ENCODE data around the gene IL26.
A peak's percentile ranks its signal among the peaks of the same experiment; 100 is the strongest.

The IL26 gene

DNA sequence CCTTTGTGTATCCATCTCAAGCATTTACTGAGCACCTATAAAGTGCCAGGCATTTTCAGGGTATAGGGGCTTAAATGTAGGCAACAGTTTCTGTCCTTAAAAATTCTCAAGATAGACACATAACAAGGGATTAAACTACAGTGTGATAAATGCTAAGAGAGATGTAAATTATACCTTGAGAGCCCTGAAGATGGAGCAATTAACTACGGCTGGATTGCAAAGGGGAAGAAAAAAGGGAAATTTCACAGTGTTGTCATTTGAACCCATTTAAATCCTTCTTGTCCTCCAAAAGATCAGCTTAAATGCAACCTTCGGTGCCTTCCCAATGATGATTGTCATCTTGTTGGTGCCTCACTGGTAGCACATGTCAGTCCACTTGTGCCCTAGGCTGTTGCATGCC is 11.5 kb upstream of the IL26 start:
- DNase-seq (ENCODE audit: low read depth), result no peak
- peak overlapping the region; percentile 28; the same call in 1 of the 2 replicates for H3K4me3 ChIP-seq (ENCODE audit: low read depth, low read length)
- TF ChIP-seq, protein P1, sequence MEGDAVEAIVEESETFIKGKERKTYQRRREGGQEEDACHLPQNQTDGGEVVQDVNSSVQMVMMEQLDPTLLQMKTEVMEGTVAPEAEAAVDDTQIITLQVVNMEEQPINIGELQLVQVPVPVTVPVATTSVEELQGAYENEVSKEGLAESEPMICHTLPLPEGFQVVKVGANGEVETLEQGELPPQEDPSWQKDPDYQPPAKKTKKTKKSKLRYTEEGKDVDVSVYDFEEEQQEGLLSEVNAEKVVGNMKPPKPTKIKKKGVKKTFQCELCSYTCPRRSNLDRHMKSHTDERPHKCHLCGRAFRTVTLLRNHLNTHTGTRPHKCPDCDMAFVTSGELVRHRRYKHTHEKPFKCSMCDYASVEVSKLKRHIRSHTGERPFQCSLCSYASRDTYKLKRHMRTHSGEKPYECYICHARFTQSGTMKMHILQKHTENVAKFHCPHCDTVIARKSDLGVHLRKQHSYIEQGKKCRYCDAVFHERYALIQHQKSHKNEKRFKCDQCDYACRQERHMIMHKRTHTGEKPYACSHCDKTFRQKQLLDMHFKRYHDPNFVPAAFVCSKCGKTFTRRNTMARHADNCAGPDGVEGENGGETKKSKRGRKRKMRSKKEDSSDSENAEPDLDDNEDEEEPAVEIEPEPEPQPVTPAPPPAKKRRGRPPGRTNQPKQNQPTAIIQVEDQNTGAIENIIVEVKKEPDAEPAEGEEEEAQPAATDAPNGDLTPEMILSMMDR (IDR thresholded peaks at IDR 0.05; ENCODE audit: low read depth, low read length, missing control alignments), result no peak

DNA sequence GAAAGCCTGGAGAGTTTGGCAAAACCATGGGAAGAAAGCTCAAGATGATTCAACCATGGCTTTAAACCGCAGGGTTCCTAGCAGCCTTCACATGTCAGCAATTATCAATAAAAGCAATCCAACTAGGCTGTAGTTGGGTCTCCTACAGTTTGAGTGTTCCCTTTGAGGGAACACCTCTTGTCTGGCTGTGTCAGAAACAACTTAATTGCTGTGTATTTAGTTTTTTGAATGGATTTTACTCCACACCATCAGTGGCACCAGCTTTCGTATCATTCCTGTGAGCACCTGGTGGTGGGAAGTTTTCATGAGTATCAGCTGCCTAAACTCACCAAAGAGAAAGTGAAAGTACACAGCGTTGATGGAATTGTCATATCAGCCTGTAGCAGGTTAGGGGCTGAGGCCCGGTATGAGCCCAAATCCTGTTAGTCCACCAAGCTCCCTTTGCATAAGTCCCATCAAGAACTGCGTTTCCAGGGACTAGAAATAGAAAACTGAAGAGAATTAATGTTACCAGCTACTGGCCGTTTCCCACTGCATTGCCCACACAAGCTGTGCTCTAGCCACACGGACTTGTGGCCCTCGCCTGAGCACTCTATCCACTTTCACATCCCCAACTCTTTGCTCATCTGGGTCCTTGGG is 10.9 kb upstream of the IL26 start:
- TF ChIP-seq, protein P1 (IDR thresholded peaks at IDR 0.05; ENCODE audit: low read depth, low read length, missing control alignments), result no peak
- DNase-seq (ENCODE audit: low read depth), result peak; percentile 46
- H3K4me3 ChIP-seq (ENCODE audit: low read depth, low read length), result peak overlapping the region; percentile 28

DNA sequence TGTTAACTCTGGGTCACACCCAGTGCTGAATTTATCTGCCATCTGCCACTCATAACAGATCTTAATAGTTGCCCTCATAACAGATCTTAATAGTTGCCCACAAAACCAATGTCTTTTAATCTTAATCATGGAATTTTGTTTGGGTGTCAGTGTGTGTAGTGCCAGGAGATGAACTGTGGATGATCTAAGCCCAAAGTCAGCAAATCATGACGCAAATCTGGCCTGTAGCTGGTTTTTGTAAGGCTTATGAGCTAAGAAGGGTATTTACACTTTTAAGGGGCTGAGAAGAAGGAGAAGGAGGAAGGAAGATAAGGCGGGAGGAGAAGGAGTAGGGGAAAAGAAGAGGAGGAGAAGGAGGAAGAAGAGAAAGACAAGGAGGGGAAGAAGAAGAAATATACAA is 10.0 kb upstream of the IL26 start:
- no peak for DNase-seq (ENCODE audit: low read depth)
- no peak overlapping the region for H3K4me3 ChIP-seq (ENCODE audit: low read depth, low read length)
- TF ChIP-seq, protein P1 (IDR thresholded peaks at IDR 0.05; ENCODE audit: low read depth, low read length, missing control alignments), result no peak

DNA sequence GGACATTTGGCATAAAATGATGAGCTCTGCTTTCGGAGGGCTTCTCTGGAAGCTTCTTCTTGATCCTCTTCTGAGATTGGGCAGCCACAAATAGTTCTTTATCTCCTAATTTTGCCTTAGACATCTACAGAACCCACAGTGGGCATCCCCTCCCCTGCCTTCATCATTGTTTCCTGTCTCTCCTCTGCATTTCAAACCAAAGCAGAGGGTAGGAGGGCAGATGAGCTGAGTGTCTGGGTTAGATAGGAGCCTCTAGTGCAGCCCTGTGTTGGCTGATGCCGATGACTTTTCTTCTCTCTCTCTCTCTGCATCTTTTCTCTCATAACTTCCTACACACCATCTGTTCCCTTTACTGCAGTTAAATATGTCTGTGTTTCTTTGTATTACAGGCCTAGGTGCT is 8.5 kb upstream of the IL26 start:
- no peak overlapping the region for H3K4me3 ChIP-seq (ENCODE audit: low read depth, low read length)
- TF ChIP-seq, protein P1 (IDR thresholded peaks at IDR 0.05; ENCODE audit: low read depth, low read length, missing control alignments), result no peak
- DNase-seq (ENCODE audit: low read depth), result no peak

DNA sequence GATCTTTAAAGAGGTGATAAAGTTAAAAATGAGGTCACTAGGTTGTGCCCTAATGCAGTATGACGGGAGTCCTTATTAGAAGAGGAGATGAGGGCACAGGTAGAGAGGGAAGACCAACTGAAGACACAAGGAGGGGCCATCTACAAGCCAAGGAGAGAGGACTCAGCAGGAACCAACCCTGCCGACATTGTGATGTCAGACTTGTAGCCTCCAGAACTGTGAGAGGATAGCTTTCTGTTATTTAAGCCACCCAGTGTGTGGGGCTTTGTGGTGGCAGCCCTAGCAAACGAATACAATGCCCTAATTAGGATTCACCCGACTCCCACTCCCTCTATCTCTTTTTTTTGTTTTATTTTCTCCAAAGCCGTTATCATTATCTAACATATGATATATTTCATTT is 7.9 kb upstream of the IL26 start:
- DNase-seq (ENCODE audit: low read depth), result no peak
- no peak overlapping the region for H3K4me3 ChIP-seq (ENCODE audit: low read depth, low read length)
- TF ChIP-seq, protein P1 (IDR thresholded peaks at IDR 0.05; ENCODE audit: low read depth, low read length, missing control alignments), result no peak

DNA sequence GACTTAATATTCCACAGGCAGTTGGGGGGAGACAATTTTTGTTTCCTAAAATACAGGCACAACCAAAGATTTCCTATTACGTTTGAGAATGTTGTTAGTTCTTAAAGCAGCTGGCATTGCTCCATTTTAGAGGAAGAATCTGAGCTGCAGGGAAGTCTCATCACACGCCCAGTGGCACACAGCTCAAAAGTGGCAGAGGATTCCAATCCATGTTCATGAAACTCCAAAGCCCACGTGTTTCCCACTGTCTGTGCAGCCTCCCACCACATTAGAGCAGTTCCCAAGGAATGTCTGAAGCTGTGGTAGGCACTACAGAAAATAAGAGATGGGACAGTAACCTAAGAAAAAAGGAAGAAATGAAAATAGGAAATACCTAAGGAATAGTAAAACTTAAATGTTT is 6.1 kb upstream of the IL26 start:
- no peak for DNase-seq (ENCODE audit: low read depth)
- no peak overlapping the region for H3K4me3 ChIP-seq (ENCODE audit: low read depth, low read length)
- TF ChIP-seq, protein P1 (IDR thresholded peaks at IDR 0.05; ENCODE audit: low read depth, low read length, missing control alignments), result no peak

DNA sequence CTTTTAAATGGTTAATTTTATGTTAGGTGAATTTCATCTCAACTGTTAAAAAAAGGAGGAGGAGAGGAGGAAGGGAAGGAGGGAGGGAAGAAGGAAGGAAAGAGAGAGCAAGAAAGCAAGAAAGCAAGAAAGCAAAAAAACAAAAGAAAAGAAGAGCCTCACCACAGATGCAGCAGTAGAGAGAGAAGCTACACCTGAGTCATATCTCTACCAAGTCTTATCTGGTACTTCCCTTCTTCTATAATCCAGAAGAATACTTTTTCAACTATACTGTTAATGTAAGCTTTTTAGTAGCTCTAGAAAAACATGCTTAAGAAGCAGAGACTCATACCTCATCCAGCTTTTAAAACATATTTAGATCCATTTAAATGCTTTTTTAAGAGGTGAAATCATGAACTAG is 5.6 kb upstream of the IL26 start:
- no peak overlapping the region for H3K4me3 ChIP-seq (ENCODE audit: low read depth, low read length)
- DNase-seq (ENCODE audit: low read depth), result no peak
- TF ChIP-seq, protein P1 (IDR thresholded peaks at IDR 0.05; ENCODE audit: low read depth, low read length, missing control alignments), result no peak
